Astrocyte of the cerebellum (primary cell): ENCODE results near the gene NUP205.
A peak's percentile ranks its signal among the peaks of the same experiment; 100 is the strongest.
"Not testable (repeated sequence)": the region's sequence is repeated elsewhere in the genome, so short reads cannot be mapped to it uniquely, and the experiment has no call there.

Experiments used
- DNase-seq: peaks from one replicate; pipeline ENCODE4 v3.0.0-alpha.2; 2011; ENCODE audit warnings: low read depth
- H3K4me3 ChIP-seq: 2 replicates; pipeline ENCODE4 v1.5.1; 2011; ENCODE audit warnings: mild to moderate bottlenecking, low read depth, low read length, moderate library complexity
- in situ Hi-C: cut with HindIII; loops from 2 replicates; pipeline ENCODE4 v1.10.0; 2017; ENCODE audit warnings: low sequenced_read_pairs
- TF ChIP-seq, protein P1 (sequence below): IDR thresholded peaks from 2 replicates; pipeline ENCODE4 v1.5.1; 2012; ENCODE audit warnings: low read length, low read depth, moderate library complexity, mild to moderate bottlenecking; ENCODE audit errors: missing control alignments

Gene NUP205

DNA sequence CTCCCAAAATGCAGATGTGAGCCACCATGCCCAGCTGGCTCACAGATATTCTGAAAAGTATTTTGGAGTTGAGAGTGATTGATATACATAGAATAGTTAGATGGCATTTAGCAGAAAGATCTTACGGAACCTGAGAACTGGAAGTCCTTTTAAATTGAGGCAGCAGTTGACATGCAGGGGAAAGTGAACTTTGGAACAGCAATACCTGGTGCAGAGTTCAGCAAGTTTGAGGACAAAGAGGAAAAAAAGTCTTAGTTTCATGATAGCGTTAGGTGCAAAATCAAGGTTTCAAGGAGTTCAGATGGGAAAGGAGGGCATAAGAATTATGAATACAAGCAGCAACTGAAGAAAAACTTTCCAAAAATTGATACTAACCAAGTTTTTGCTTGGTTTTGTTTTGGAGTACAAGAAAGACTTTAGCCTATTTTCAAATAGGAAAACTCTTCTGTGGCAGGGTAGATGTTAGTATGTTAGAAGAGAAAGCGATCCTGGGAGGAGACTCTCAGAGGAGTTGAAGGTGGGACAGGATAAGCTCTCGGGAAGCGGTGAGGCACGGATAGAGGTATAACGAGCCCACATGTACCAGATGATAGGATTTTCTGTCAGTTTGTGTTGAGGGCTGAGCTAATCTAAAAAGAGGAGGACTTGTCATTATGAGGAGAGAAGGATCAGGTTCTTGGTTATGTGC is 76.6 kb downstream of the NUP205 start:
- no peak overlapping the region for H3K4me3 ChIP-seq
- TF ChIP-seq, protein P1, sequence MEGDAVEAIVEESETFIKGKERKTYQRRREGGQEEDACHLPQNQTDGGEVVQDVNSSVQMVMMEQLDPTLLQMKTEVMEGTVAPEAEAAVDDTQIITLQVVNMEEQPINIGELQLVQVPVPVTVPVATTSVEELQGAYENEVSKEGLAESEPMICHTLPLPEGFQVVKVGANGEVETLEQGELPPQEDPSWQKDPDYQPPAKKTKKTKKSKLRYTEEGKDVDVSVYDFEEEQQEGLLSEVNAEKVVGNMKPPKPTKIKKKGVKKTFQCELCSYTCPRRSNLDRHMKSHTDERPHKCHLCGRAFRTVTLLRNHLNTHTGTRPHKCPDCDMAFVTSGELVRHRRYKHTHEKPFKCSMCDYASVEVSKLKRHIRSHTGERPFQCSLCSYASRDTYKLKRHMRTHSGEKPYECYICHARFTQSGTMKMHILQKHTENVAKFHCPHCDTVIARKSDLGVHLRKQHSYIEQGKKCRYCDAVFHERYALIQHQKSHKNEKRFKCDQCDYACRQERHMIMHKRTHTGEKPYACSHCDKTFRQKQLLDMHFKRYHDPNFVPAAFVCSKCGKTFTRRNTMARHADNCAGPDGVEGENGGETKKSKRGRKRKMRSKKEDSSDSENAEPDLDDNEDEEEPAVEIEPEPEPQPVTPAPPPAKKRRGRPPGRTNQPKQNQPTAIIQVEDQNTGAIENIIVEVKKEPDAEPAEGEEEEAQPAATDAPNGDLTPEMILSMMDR = no peak
- no peak for DNase-seq
- in situ Hi-C loops = no loop called here

DNA sequence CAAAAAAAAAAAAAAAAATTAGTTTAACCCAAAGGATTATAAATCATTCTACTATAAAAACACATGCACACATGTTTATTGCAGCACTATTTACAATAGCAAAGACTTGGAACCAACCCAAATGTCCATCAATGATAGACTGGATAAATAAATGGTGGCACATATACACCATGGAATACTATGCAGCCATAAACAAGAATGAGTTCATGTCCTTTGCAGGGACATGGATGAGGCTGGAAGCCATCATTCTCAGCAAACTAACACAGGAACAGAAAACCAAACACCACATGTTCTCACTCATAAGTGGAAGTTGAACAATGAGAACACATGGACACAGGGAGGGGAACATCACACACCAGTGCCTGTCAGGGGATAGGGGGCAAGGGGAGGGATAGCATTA is 82.0 kb downstream of the NUP205 start:
- in situ Hi-C loops, H3K4me3 ChIP-seq, DNase-seq: not testable (repeated sequence)

DNA sequence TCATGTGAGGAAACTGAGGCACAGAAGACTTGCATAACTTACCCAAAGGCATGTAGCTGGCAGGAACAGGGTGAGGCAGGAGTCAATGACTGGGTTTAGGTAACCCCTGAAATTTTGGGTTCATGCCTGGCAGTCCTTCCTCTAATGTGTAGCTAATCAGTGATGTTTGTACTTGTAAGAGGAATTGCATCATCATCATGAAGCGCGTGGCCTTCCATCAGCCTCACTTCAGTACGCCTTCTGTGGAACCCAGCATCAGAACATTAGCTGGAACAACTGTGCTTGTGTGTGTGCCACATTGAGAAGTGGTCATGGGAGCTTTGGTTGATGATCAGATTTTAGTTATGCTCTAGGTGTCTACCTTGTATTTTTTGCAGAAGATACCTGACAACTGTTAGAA is 86.4 kb downstream of the NUP205 start:
- TF ChIP-seq, protein P1 = no peak
- no peak for DNase-seq
- no peak overlapping the region for H3K4me3 ChIP-seq
- in situ Hi-C loops = no loop called here

DNA sequence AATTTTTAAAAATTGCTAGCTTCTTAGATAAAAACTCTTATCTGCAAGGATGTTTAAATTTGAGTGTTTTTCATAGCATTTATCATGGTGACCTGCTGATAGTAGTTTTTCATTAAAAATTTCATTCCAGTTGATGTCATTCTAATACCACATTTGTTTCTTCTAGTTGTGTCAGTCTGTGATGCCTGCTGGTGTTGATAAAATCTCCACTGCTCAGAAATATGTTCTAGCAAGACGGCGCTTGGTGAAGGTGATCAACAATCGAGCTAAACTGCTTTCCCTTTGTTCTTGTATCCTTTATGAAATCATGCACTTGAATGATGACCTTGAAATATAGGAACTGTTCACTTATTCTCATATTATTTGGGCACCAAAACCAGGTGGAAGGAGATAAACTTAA is 87.0 kb downstream of the NUP205 start:
- no peak overlapping the region for H3K4me3 ChIP-seq
- DNase-seq = no peak
- TF ChIP-seq, protein P1 = no peak
- in situ Hi-C loops = no loop called here

DNA sequence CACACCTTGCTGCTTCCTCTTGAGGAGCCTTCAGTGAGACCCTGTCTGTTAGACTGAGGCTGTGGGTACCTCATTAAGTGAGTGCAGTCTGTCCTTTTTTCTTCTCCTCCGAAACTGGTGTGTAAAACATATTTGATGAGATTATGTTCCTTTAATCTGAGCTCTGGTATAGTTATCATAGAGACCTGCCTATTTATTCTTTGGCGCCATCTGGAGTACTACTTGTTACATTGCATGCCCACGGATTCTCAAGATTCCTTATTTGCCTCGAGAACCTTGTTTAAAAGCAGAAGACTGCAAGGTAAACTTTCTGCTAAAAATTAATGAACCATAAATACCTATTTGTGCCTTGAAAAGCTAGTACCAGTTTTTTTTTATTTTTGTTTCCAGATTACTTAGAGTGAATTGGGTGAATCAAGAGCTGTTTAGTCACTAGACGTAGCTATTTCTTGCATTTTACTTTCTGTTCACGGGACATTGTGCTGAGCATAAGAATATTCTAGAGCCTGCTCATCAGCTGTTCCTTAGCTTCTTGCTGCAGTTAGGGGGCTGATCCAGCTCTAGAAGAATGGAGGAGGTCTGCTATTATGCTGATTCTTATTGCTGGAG is 87.7 kb downstream of the NUP205 start:
- no peak overlapping the region for H3K4me3 ChIP-seq
- TF ChIP-seq, protein P1 = peak; percentile 59
- in situ Hi-C loops = no loop called here
- peak; percentile 44 for DNase-seq

DNA sequence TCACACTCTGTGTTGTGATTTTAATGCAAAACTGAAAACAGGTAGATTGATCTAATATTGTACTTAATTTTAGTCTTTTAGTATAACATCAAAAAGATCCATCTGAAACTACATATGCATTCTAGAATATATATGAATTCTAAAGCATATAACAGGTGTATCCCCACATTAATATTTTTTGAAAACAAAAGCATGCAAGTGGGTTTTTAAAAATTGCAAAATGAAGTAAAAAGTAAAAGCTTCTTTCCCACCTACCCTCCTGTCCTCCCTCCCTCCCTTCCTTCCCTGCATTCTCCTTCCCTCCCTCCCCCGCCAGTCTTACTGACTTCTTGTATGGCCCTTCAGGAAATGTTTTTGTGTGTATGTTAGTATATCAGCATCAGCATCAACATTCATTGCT is 90.0 kb downstream of the NUP205 start:
- no peak for DNase-seq
- H3K4me3 ChIP-seq = no peak overlapping the region
- in situ Hi-C loops = no loop called here
- TF ChIP-seq, protein P1 = no peak

DNA sequence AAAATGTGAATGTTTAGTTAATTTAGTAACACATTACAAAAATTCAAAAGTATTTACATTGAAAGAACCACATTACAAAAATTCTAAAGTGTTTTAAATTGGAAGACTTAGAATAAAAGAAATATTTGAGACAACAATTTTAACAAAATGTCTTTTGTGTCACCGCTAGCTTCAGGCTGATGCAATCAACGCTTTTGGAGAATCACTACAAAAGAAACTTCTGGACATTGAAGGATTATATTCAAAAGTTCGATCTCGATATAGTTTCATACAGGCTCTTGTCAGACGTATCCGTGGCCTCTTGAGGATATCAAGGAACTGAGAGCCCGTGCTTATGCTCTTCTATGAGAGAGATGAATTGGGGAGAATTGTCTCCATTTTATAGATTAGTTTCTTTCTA is 90.5 kb downstream of the NUP205 start:
- in situ Hi-C loops = no loop called here
- TF ChIP-seq, protein P1 = no peak
- no peak overlapping the region for H3K4me3 ChIP-seq
- DNase-seq = no peak
